C4-2B (cell line): Measurements from ENCODE around the gene SCYGR7.

Source experiments
- H3K27ac ChIP-seq: fragments of 450-650 bp; 2 replicates; pipeline ENCODE4 v1.5.1; 2017
- ZFX ChIP-seq: fragments of 450-650 bp; IDR thresholded peaks from 2 replicates; pipeline ENCODE4 v1.6.1; 2017
- TF ChIP-seq, protein P1 (sequence below): fragments of 450-650 bp; conservative IDR thresholded peaks from 2 replicates; pipeline ENCODE4 v1.5.1; 2017; ENCODE audit warnings: mild to moderate bottlenecking

The SCYGR7 gene

DNA sequence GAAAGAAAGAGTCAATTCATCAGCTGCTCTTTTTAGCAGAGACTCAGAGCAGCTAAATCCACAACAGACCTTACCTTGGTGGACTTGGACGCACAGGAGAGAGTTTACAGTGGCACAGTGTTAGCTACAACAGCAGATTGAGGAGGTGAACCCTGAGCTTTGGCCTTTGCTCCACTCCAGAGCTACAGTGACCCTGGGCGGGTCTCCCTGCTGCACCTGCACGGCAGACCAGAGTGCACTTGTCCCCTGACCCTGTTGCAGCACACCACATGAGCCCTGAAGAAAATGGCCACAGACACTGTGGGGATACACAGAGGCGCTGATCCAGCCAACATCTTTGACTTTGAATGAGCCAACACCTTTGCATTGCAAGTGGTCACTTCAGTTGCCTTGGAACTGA is 21.3 kb upstream of the SCYGR7 start:
- TF ChIP-seq, protein P1, sequence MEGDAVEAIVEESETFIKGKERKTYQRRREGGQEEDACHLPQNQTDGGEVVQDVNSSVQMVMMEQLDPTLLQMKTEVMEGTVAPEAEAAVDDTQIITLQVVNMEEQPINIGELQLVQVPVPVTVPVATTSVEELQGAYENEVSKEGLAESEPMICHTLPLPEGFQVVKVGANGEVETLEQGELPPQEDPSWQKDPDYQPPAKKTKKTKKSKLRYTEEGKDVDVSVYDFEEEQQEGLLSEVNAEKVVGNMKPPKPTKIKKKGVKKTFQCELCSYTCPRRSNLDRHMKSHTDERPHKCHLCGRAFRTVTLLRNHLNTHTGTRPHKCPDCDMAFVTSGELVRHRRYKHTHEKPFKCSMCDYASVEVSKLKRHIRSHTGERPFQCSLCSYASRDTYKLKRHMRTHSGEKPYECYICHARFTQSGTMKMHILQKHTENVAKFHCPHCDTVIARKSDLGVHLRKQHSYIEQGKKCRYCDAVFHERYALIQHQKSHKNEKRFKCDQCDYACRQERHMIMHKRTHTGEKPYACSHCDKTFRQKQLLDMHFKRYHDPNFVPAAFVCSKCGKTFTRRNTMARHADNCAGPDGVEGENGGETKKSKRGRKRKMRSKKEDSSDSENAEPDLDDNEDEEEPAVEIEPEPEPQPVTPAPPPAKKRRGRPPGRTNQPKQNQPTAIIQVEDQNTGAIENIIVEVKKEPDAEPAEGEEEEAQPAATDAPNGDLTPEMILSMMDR = no peak
- TF ChIP-seq ZFX = no peak
- H3K27ac ChIP-seq = no peak overlapping the region

DNA sequence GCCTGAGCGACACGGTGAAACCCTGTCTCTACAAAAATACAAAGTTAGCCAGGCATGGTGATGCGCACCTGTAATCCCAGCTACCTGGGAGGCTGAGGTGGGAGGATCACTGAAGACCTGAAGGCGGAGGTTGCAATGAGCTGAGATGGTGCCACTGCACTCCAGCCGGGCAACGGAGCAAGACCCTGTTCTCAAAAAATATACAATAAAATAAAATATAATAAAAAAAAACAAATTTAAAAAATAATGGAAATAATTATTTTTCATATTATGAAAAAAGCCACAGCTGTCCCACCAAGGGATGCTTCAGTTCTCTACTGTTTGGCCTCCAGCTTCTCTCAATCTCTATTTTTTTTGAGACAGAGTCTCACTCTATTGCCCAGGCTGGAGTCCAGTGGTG is 20.7 kb upstream of the SCYGR7 start:
- H3K27ac ChIP-seq = no peak overlapping the region
- TF ChIP-seq, protein P1 = no peak
- TF ChIP-seq ZFX = no peak

DNA sequence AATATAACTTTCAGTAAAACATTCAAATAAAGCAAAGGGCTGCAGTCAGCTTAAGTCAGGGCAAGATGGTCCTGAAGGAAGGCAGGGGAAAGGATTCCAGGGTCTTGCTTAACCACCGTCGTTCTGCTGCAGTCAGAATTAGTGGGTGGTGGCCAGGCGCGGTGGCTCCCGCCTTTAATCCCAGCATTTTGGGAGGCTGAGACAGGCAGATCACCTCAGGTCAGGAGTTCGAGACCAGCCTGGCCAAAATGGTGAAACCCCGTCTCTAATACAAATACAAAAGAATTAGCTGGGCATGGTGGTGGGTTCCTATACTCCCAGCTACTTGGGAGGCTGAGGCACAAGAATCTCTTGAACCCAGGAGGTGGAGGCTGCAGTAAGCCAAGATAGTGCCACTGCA is 17.1 kb upstream of the SCYGR7 start:
- no peak overlapping the region for H3K27ac ChIP-seq
- TF ChIP-seq, protein P1 = no peak
- TF ChIP-seq ZFX = no peak

DNA sequence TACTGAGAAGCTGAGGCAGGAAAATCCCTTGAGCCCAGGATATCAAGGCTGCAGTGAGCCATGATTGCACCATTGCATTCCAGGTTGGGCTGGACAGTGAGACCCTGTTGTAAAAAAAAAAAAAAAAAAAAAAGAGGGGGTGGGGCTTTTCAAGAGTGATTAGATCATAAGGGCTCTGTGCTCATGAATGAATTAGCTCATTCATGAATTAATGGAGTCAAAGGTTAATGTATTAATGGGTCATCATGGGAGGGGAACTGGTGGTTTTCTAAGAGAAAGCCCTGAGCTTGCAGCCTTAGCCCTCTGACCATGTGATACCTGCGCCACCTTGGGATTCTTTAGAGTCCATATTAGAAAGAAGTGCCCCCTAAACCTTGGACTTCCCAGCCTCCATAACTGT is 14.8 kb upstream of the SCYGR7 start:
- no peak overlapping the region for H3K27ac ChIP-seq
- TF ChIP-seq, protein P1 = no peak
- no peak for TF ChIP-seq ZFX

DNA sequence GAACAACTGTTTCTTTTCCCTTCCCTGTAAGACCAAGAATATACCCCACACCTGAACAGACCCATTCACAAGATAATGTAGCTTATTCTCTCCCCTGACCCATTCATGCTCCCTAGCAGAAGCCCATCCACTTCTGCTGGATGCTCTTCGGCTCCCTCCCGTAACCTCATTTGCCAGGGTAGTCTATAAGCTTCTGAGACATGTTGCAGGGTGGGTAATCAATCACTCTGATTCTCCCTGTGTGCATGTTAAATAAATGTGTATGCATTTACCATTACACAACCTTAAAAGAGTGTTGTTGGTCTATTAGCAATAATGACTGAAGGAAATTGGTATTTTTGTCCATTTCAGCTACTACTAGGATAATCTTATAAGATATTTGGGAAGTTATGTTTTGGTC is 11.6 kb upstream of the SCYGR7 start:
- H3K27ac ChIP-seq = no peak overlapping the region
- TF ChIP-seq ZFX = no peak
- TF ChIP-seq, protein P1 = no peak

DNA sequence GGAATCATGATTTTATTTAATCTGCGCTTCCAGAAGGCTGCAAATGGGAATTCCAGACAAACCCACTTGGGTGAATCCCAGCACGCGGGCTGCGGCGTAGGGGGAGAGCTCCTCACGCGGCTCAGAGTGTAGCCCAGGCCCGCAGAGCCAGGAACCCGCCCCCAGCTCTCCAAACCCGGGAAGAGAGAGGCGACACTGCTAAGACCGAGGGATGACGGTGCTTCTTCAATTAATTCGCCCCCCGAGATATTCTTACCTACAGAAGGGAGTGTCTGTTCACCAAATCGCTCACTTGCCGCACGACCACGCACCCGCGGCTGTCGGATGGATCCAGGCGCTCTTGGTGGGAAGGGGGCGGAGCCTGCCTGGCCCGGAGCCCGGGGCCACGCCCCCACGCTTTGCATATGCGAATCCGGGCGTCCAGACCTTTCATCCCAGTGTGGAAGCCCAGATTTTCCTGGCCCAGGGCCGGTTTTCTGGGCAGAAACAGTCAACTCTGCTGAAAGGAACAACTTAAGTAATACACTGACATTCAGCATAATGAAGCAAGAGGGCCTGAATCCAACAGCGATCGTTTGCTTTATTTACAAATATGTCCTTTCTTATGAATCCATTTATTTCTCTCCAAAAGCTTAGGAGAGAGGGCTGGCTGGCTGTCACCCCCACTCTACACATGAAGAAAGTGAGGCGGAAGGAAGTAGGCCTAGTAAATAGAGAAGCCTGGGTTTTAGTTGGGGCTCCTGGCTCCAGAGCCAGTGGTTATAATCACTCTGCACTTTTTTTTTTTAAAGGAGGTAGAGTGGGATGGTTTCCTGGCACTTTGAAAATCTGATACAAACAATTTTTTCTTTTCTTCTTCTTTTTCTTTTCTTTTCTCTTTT is 10.2 kb upstream of the SCYGR7 start, which contains the start of gene SLC19A3:
Gene SLC19A3, minus strand, starts transcription at position 342 of the 881 bp plus-strand sequence. CDS start 15,710 bp downstream, outside the sequence.
- no peak within 1 kb of the TSS for H3K27ac ChIP-seq
- TF ChIP-seq, protein P1 = no peak
- TF ChIP-seq ZFX = no peak

- no peak overlapping the region for H3K27ac ChIP-seq
- TF ChIP-seq ZFX = no peak
- TF ChIP-seq, protein P1 = no peak
Measured at GRCh38 chr2:227719641-227720040, 8.5 kb upstream of the SCYGR7 start.
